ENCODE data around the gene EXD3. TPM values are rescaled to one million over a fixed set of nuclear protein-coding genes. Genes with fewer than 3 reads are reported as not detected.

EXD3 gene
- polyA plus RNA-seq, 2 of the 4 experiments (the other 2 are of a cell fraction): 3.4 to 4.5 TPM

DNA sequence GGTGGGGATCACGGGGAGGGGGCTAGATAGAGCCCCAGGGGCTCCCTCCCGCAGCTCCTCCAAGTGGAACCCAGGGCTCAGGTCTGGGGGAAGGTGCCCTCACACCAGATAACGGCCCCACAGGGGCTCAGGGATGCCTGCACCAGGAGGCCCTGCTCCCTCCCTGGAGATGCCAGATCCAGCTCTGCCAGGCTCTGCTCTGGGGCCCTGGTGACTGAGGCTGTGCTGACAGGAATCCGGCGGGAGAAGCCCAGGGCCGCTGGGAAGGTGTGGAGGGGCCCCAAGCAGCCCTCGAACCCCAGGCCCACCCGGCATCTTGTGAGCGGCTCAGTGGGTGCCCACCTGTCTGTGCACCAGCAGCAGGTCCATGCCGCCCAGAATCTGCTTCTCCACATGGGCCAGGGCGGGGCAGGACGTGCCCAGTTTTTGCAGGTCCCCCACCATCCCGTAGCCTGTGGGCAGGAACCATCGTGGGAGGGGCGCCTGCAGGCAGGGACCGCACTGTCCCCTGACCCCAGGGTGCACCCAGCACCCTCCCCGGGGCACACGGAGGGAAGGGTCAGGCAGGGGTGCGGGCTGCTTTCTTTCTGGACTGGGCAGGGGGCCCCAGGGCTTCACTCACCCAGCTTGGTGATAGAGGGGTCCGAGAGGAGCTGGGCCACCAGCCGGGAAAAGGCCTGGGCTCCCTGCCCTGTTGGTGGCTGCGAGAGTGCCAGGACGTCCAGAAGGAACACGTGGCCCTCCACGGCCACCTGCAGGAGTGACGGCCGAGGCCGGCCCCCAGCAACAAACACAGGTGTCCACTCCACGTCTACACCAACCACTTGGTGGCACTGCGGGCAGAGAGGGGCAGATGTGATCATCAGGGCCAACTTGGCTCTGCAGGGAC is 72.0 kb downstream of the EXD3 start:
- ChIA-PET CTCF (interaction anchor here (1.7 kb wide), 1 partner anchor 10 kb away, joined by 3 read pairs; no protein-coding TSS in a partner anchor), POLR2A (no interaction called here)
- no peak for FAIRE-seq
- Histone ChIP-seq H3K4me2 (no peak overlapping the region), H3K9me3 (peaks cover 24% of the 10 kb centered on the region), H3K4me3 (no peak overlapping the region), H3K27ac (no peak overlapping the region), H3K4me1 (no peaks in the 10 kb centered on the region)
- TF ChIP-seq, protein P1, sequence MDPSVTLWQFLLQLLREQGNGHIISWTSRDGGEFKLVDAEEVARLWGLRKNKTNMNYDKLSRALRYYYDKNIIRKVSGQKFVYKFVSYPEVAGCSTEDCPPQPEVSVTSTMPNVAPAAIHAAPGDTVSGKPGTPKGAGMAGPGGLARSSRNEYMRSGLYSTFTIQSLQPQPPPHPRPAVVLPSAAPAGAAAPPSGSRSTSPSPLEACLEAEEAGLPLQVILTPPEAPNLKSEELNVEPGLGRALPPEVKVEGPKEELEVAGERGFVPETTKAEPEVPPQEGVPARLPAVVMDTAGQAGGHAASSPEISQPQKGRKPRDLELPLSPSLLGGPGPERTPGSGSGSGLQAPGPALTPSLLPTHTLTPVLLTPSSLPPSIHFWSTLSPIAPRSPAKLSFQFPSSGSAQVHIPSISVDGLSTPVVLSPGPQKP (IDR thresholded peaks at IDR 0.05; ENCODE audit: low read depth, low read length): no peak
- TF ChIP-seq, protein P2, sequence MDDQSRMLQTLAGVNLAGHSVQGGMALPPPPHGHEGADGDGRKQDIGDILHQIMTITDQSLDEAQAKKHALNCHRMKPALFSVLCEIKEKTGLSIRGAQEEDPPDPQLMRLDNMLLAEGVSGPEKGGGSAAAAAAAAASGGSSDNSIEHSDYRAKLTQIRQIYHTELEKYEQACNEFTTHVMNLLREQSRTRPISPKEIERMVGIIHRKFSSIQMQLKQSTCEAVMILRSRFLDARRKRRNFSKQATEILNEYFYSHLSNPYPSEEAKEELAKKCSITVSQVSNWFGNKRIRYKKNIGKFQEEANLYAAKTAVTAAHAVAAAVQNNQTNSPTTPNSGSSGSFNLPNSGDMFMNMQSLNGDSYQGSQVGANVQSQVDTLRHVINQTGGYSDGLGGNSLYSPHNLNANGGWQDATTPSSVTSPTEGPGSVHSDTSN (IDR thresholded peaks at IDR 0.05): no peak
- TF ChIP-seq FOXS1 (CRISPR knock-in tag; IDR thresholded peaks at IDR 0.05) (no peak), MAFK (IDR thresholded peaks at IDR 0.05; ENCODE audit: partially characterized antibody) (no peak), KDM1A (IDR thresholded peaks at IDR 0.05; ENCODE audit: low read depth) (no peak), RARB (CRISPR knock-in tag; IDR thresholded peaks at IDR 0.05) (no peak), NPAS2 (CRISPR knock-in tag; IDR thresholded peaks at IDR 0.05; ENCODE audit: borderline replicate concordance) (no peak), RNF2 (IDR thresholded peaks at IDR 0.05; ENCODE audit: borderline replicate concordance, low read depth) (no peak), RCOR1 (IDR thresholded peaks at IDR 0.05; ENCODE audit: low read depth, low read length) (no peak), FOSL2 (IDR thresholded peaks at IDR 0.05) (no peak), FOSL2 (CRISPR knock-in tag; IDR thresholded peaks at IDR 0.05) (no peak), KDM5A (IDR thresholded peaks at IDR 0.05) (no peak)
- TF ChIP-seq, protein P3, sequence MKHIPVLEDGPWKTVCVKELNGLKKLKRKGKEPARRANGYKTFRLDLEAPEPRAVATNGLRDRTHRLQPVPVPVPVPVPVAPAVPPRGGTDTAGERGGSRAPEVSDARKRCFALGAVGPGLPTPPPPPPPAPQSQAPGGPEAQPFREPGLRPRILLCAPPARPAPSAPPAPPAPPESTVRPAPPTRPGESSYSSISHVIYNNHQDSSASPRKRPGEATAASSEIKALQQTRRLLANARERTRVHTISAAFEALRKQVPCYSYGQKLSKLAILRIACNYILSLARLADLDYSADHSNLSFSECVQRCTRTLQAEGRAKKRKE (CRISPR knock-in tag; IDR thresholded peaks at IDR 0.05; ENCODE audit: low read depth): no peak
- ATAC-seq: peak; percentile 63 to 66; a peak in 5 of 6 replicates
- DNase-seq (ENCODE audit: low read depth in 1 of 2, low spot score in 1 of 2): no peak
- 75% methylated on average over 10 of the region's 30 CpGs for WGBS (ENCODE audit: missing lambda C conversion rate)

DNA sequence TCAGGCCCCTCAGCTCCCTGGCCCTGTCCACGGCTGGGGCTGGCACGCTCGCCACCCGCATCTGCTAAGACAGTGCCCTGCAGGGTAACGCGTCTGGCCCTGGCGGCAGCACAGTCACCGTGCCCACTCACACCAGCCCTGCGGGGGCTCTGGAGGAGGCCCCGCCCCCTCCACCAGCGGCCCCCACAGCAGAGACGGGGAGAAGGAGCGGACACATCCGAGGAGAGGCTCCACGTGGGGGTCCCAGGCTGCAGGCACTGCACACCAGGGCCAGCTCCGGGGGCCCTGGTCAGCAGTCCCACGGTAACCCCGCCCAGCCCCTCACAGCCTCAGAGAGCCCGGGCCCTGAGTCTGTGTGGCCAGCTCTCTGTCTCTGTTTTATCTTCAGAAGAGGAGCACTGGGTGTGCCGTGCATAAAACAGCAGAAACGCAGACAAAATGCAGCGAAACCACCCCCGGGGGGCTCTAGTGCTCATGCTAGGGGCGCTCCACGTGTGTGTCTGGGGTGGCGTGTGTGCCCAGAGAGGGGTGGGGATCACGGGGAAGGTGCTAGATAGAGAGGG is 73.4 kb downstream of the EXD3 start:
- Histone ChIP-seq H3K4me3 (no peak overlapping the region), H3K4me1 (no peaks in the 10 kb centered on the region), H3K27ac (no peak overlapping the region), H3K4me2 (no peak overlapping the region), H3K9me3 (peaks cover 18% of the 10 kb centered on the region)
- ChIA-PET POLR2A (no interaction called here), CTCF (no interaction called here)
- ATAC-seq (no peak), DNase-seq (ENCODE audit: low read depth in 1 of 2, low spot score in 1 of 2) (no peak), FAIRE-seq (no peak)
- WGBS (ENCODE audit: missing lambda C conversion rate): 91% methylated on average over 13 of the region's 27 CpGs
- no peak for TF ChIP-seq NPAS2 (CRISPR knock-in tag; IDR thresholded peaks at IDR 0.05; ENCODE audit: borderline replicate concordance)
- no peak for TF ChIP-seq HDAC2 (IDR thresholded peaks at IDR 0.05)
- TF ChIP-seq HOXB5 (CRISPR knock-in tag; IDR thresholded peaks at IDR 0.05): no peak
- TF ChIP-seq TP53 (CRISPR knock-in tag; IDR thresholded peaks at IDR 0.05): no peak
- TF ChIP-seq CBX2 (IDR thresholded peaks at IDR 0.05; ENCODE audit: borderline replicate concordance, low read depth): no peak

DNA sequence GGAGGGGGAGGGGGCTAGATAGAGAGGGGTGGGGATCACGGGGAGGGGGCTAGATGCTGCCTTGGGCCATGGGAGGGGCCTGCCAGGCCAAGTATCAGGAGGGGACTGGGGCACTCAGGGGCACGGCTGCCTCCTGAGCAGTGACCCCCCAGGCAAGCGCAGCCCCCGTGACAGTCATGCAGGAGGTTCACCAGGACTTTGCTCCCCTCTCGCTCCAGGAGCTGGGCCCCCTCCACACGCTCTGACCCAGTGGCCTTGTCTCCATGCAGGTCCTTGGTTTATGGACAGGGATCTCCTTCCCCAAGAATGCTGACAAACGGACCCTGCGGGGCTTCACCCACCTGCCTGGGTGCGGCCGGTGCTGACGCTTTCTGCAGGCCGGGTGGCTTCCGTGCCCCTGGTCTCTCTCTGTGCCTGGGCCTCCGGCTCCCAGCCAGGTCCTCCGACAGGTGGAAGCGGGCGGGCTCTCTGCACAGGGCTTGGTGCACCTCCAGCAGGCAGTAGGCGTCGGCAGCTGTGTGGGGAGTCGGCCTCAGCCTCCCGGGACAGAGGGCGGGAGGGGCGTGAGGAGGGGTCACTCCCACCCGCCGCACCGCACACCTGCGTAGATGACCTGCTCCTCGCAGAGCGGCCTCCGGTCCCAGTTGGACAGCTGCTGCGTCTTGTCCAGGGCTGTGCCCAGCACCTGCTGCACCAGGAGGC is 74.0 kb downstream of the EXD3 start:
- FAIRE-seq (no peak), ATAC-seq (no peak), DNase-seq (ENCODE audit: low read depth in 1 of 2, low spot score in 1 of 2) (no peak)
- TF ChIP-seq CBX8 (IDR thresholded peaks at IDR 0.05): no peak
- ChIA-PET POLR2A (no interaction called here), CTCF (no interaction called here)
- H3K9me3 ChIP-seq: peaks cover 18% of the 10 kb centered on the region
- no peak overlapping the region for H3K27ac ChIP-seq
- 82% methylated on average over 17 of the region's 31 CpGs for WGBS (ENCODE audit: missing lambda C conversion rate)
- H3K4me3 ChIP-seq: no peak overlapping the region
- H3K4me2 ChIP-seq: no peak overlapping the region
- H3K4me1 ChIP-seq: no peaks in the 10 kb centered on the region
